ENCODE data around the gene PPP1R37. TPM values are rescaled to one million over a fixed set of nuclear protein-coding genes. Genes with fewer than 3 reads are reported as not detected.

PPP1R37 gene
- total RNA-seq, 1 donor from 2014 or later = 31.1 TPM

DNA sequence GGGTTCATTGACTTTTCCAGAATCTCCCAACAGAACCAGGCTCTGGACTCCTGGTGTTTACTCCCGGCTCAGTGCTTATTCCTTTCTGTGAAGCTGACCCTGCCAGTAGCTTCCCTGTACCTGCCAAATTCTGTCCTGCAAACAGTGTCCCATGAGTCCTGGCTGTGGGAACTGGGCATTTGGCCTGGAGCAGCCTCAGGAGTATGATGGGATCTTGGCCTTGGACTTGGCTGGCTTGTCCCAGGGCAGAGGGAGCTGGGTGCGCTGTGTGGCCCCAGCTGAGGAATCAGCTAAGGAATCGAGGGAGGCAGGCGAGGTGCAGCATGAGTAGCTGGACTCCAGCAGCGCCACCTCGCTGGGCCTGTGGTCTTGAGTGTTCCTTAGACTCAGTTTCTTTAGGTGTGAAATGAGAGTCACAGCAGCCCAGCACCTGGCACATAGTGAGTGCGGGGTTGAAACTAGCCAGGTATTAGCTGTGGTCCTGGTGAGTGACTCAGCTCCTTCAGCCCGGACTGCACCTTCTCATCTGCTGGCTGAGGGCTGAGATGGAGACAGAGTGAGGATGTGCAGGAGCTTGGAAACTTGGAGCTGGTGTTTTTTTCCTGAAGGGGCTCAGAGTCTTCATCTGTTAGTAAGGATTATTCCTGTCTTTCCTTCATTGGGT is 43.8 kb upstream of the PPP1R37 start:
- DNase-seq (no peak), ATAC-seq (no peak)
- no peak overlapping the region for H3K4me3 ChIP-seq
- peaks cover 8% of the 10 kb centered on the region for H3K4me1 ChIP-seq
- H3K9me3 ChIP-seq = no peaks in the 10 kb centered on the region
- no peaks in the 10 kb centered on the region for H3K27me3 ChIP-seq
- intact Hi-C loops (cut with DNase I) = no loop called here
- no peak overlapping the region for H3K27ac ChIP-seq
- TF ChIP-seq, protein P1, sequence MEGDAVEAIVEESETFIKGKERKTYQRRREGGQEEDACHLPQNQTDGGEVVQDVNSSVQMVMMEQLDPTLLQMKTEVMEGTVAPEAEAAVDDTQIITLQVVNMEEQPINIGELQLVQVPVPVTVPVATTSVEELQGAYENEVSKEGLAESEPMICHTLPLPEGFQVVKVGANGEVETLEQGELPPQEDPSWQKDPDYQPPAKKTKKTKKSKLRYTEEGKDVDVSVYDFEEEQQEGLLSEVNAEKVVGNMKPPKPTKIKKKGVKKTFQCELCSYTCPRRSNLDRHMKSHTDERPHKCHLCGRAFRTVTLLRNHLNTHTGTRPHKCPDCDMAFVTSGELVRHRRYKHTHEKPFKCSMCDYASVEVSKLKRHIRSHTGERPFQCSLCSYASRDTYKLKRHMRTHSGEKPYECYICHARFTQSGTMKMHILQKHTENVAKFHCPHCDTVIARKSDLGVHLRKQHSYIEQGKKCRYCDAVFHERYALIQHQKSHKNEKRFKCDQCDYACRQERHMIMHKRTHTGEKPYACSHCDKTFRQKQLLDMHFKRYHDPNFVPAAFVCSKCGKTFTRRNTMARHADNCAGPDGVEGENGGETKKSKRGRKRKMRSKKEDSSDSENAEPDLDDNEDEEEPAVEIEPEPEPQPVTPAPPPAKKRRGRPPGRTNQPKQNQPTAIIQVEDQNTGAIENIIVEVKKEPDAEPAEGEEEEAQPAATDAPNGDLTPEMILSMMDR (IDR thresholded peaks at IDR 0.05) = no peak
- H3K36me3 ChIP-seq = peaks cover 51% of the 10 kb centered on the region

DNA sequence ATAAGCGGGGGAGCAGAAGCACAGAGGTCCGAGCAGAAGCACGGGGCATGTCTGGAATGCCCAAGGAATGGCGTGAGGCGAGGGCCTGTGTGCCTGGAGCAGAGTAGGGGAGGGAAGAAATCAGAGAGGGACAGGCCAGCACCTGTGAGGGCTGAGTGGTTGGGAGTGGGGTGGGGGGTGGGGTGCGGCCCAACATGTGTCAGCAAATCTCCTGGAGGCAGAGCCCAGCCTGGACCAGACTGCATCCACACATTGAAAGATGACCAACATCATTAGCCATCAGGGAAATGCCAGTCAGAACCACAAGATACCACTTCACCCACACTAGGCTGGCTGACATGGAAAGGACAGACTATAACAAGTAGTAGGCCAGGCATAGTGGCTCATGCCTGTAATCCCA is 42.9 kb upstream of the PPP1R37 start:
- TF ChIP-seq, protein P1 (IDR thresholded peaks at IDR 0.05) = no peak
- Histone ChIP-seq H3K36me3 (peaks cover 51% of the 10 kb centered on the region), H3K4me1 (peaks cover 8% of the 10 kb centered on the region)

DNA sequence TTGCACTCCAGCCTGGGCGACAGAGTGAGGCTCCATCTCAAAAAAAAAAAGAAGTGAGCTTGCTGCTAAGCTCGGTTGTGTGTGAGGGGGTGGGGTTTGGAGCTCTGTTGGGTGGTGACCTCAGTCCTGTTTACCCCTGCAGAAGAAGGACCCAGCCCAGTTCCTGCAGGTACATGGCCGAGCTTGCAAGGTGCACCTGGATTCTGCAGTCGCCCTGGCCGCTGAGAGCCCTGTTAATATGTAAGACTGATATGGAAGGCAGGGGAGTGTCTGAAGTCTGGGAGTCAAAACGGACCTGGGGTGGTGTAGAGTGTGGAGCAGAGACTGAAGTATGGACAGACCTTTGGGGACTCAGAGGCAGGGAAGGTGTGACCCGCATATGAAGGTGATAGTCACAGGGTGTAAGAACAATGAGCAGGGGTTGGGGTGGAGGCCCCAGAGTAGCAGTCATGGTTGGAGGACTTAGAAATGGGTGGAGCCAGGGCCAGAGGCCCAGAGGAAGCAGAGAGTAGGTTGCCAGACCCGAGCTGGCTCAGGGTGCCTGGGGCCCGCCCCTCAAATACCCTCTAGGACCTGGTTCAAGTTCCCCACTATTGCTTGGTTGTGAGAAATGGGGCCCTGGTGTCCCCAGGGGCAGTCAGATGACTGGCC is 40.9 kb upstream of the PPP1R37 start:
- intact Hi-C loops (cut with DNase I) = no loop called here
- DNase-seq (no peak), ATAC-seq (no peak)
- Histone ChIP-seq H3K27me3 (no peaks in the 10 kb centered on the region), H3K4me3 (no peak overlapping the region), H3K9me3 (no peaks in the 10 kb centered on the region), H3K36me3 (peaks cover 54% of the 10 kb centered on the region), H3K4me1 (peaks cover 7% of the 10 kb centered on the region), H3K27ac (no peak overlapping the region)
- TF ChIP-seq, protein P1 (IDR thresholded peaks at IDR 0.05) = no peak

More for the DNA sequence above, 42.9 kb upstream of the PPP1R37 start:
- H3K27me3 ChIP-seq = no peaks in the 10 kb centered on the region
- peak; percentile 21 for ATAC-seq
- no peaks in the 10 kb centered on the region for H3K9me3 ChIP-seq
- no peak overlapping the region for H3K27ac ChIP-seq
- intact Hi-C loops (cut with DNase I) = no loop called here
- no peak overlapping the region for H3K4me3 ChIP-seq
- no peak for DNase-seq

DNA sequence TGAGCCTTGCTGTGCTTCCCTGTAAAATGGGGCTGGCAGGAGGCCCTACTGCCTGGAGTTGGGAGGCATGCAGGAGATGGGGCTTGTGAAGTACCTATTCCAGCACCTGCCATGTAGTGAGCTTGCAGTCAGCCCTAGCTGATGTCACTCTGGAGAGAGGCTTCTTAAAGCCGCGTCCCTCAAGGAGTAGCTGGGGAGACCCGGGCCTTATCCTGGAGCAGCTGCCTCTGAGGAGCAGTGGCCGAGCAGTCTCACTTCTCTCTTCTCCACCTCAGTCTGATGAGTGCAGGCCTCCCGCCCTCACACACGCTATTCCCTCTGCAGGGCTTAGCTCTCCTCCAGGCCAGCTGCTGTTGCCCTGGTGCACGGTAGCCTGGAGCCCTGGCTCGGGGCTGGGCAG is 36.1 kb upstream of the PPP1R37 start:
- intact Hi-C loops (cut with DNase I) = no loop called here

DNA sequence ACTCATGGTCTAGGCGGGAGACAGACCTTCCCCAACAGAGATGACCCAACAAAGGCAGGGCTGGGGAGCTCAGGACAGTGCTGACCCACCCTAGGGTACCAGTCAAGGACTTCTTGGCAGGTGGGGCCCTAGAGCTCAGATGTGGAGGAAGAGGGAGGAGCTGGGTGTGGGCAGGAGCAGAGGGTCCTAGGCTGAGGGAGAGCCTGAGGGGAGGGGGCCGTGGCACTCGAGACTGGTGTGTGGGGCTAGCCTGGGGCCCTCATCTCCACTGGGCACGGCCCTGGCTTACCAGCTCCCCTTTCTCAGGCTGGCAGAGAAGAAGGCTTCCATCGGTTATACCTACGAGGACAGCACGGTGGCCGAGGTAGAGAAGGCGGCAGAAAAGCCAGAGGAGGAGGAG is 35.5 kb upstream of the PPP1R37 start:
- Histone ChIP-seq H3K4me1 (no peaks in the 10 kb centered on the region), H3K36me3 (peaks cover 100% of the 10 kb centered on the region), H3K27ac (no peak overlapping the region), H3K9me3 (no peaks in the 10 kb centered on the region), H3K4me3 (no peak overlapping the region), H3K27me3 (no peaks in the 10 kb centered on the region)
- TF ChIP-seq, protein P1 (IDR thresholded peaks at IDR 0.05) = no peak
- intact Hi-C loops (cut with DNase I) = no loop called here
- no peak for ATAC-seq
- no peak for DNase-seq

More for the DNA sequence above, 36.1 kb upstream of the PPP1R37 start:
- Histone ChIP-seq H3K27me3 (no peaks in the 10 kb centered on the region), H3K9me3 (no peaks in the 10 kb centered on the region), H3K27ac (no peak overlapping the region), H3K36me3 (peaks cover 99% of the 10 kb centered on the region), H3K4me1 (no peaks in the 10 kb centered on the region), H3K4me3 (no peak overlapping the region)
- ATAC-seq (no peak), DNase-seq (no peak)
- TF ChIP-seq, protein P1 (IDR thresholded peaks at IDR 0.05) = no peak
